OCI-LY1 (cell line): Measurements from ENCODE around the gene RNF217.

Experiments used
- H2AFZ ChIP-seq: fragments of 200-600 bp; sonication (generic), shearing (Covaris generic); 2 replicates; pipeline ENCODE4 v1.6.0; 2014; ENCODE audit warnings: antibody characterized with exemption, mild to moderate bottlenecking, low read length
- H3F3A ChIP-seq: fragments of 200-600 bp; sonication (generic), shearing (Covaris generic); 2 replicates; pipeline ENCODE4 v1.6.0; 2014; ENCODE audit warnings: mild to moderate bottlenecking, antibody characterized with exemption, low read length, moderate library complexity; ENCODE audit not compliant: insufficient read depth
- H3K27ac ChIP-seq: fragments of 200-600 bp; sonication (generic); 2 replicates; pipeline ENCODE4 v1.5.1; 2014; ENCODE audit warnings: low read length, mixed run types, mild to moderate bottlenecking, low read depth; ENCODE audit not compliant: poor library complexity, severe bottlenecking
- H3K27me3 ChIP-seq: fragments of 200-600 bp; sonication (generic); 2 replicates; pipeline ENCODE4 v1.6.0; 2014; ENCODE audit warnings: antibody characterized with exemption, mild to moderate bottlenecking, low read length, moderate library complexity; ENCODE audit not compliant: insufficient read depth
- H3K36me3 ChIP-seq: fragments of 200-600 bp; sonication (generic); 2 replicates; pipeline ENCODE4 v1.6.1; 2014; ENCODE audit warnings: mild to moderate bottlenecking, antibody characterized with exemption, low read length, moderate library complexity, mixed read lengths; ENCODE audit not compliant: insufficient read depth
- H3K4me1 ChIP-seq: fragments of 200-600 bp; sonication (generic); 2 replicates; pipeline ENCODE4 v1.5.1; 2014; ENCODE audit warnings: mild to moderate bottlenecking, low read length, moderate library complexity; ENCODE audit not compliant: insufficient read depth, severe bottlenecking
- H3K4me2 ChIP-seq: fragments of 200-600 bp; sonication (generic), shearing (Covaris generic); 2 replicates; pipeline ENCODE4 v1.6.1; 2014; ENCODE audit warnings: low read length
- H3K4me3 ChIP-seq: fragments of 200-600 bp; sonication (generic); 2 replicates; pipeline ENCODE4 v1.5.1; 2014; ENCODE audit warnings: low read length, low read depth, mild to moderate bottlenecking, mixed read lengths; ENCODE audit not compliant: poor library complexity, severe bottlenecking
- H3K79me2 ChIP-seq: fragments of 200-600 bp; shearing (Covaris generic); 2 replicates; pipeline ENCODE4 v1.6.1; 2016; ENCODE audit warnings: mixed run types, low read length, mixed read lengths; ENCODE audit not compliant: insufficient read depth
- H3K9ac ChIP-seq: fragments of 200-600 bp; sonication (generic), shearing (Covaris generic); 2 replicates; pipeline ENCODE4 v1.6.1; 2014; ENCODE audit warnings: mild to moderate bottlenecking, low read length, mixed read lengths
- H3K9me2 ChIP-seq: fragments of 200-600 bp; sonication (generic), shearing (Covaris generic); 2 replicates; pipeline ENCODE4 v1.6.1; 2014; ENCODE audit warnings: low read depth, mild to moderate bottlenecking, low read length, mixed read lengths
- H3K9me3 ChIP-seq: fragments of 200-600 bp; shearing (Covaris generic); 2 replicates; pipeline ENCODE4 v1.6.1; 2014; ENCODE audit warnings: low read length, mixed read lengths
- H4K20me1 ChIP-seq: fragments of 200-600 bp; sonication (generic), shearing (Covaris generic); 2 replicates; pipeline ENCODE4 v1.6.0; 2016; ENCODE audit warnings: mild to moderate bottlenecking, low read length; ENCODE audit not compliant: insufficient read depth
- CTCF ChIP-seq: fragments of 200-600 bp; sonication (generic), shearing (Covaris generic); IDR thresholded peaks from 2 replicates; pipeline ENCODE4 v1.5.1; 2017; ENCODE audit warnings: mild to moderate bottlenecking, antibody characterized with exemption, low read length, moderate library complexity, mixed read lengths
- EZH2 ChIP-seq: fragments of 200-600 bp; sonication (generic), shearing (Covaris generic); IDR thresholded peaks from 2 replicates; pipeline ENCODE4 v1.8.0; 2017; ENCODE audit warnings: borderline replicate concordance, mixed run types, mild to moderate bottlenecking, antibody characterized with exemption, low read length, moderate library complexity, mixed read lengths

RNF217 gene

GRCh38 chr6:124943658-124944057, 18.6 kb upstream of the RNF217 start:
- Histone ChIP-seq H3K36me3 (no peaks in the 10 kb centered on the region), H3K9ac (no peak overlapping the region), H3K9me2 (no peaks in the 10 kb centered on the region), H3K9me3 (no peaks in the 10 kb centered on the region), H3K79me2 (no peaks in the 10 kb centered on the region), H3K4me1 (no peaks in the 10 kb centered on the region), H4K20me1 (no peaks in the 10 kb centered on the region), H3K27ac (no peak overlapping the region), H3K4me3 (no peak overlapping the region), H2AFZ (no peak overlapping the region), H3K4me2 (no peak overlapping the region), H3K27me3 (no peaks in the 10 kb centered on the region), H3F3A (no peaks in the 10 kb centered on the region)
- TF ChIP-seq EZH2 (no peak), CTCF (no peak)

DNA sequence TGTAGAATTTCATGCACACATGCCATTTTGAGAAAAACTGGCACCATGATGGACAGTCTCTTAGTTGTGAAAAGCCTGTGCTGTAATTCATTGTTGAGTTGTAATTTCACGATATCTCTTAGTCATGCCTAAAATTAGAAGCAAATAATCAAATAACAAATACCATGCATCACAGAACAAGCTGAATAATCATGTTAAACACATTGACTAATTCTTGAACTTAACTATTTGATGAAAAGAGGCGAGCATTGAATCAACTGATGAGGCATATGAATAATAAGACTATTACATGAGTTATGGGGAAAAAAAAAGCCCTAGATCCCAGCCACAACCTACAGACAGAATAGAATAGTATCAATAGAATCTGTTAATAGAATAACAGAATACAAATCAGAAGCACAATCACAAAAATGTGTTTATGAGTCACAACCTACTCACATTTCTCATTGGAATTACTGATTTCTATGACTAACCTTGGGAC, 14.2 kb upstream of the RNF217 start:
- Histone ChIP-seq H3K9ac (no peak overlapping the region), H3K9me2 (no peaks in the 10 kb centered on the region), H3K4me1 (no peaks in the 10 kb centered on the region), H3F3A (no peaks in the 10 kb centered on the region), H3K27ac (no peak overlapping the region), H3K4me2 (no peak overlapping the region), H3K9me3 (no peaks in the 10 kb centered on the region), H3K4me3 (no peak overlapping the region), H2AFZ (no peak overlapping the region), H3K36me3 (no peaks in the 10 kb centered on the region), H3K27me3 (no peaks in the 10 kb centered on the region), H3K79me2 (no peaks in the 10 kb centered on the region), H4K20me1 (no peaks in the 10 kb centered on the region)
- TF ChIP-seq EZH2 = no peak
- TF ChIP-seq CTCF = no peak

DNA sequence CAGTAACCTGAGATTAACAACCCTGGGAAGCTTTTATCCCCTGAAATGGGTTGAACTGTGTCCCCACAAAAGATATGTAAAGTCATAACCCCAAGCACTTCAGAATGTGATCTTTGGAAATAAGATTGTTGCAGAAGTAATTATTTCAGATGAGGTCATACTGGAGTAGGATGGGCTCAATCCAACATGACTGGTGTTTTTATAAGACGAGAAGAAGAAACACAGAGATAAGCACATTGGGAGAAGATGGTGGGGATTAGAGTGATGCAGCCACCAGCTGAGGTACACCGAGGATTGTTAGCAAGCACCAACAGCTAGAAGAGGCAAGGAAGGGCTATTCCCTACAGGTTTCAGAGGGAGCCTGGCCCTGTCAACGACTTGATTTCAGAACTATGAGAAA, 12.5 kb upstream of the RNF217 start:
- Histone ChIP-seq H3K9ac (no peak overlapping the region), H3K9me3 (no peaks in the 10 kb centered on the region), H3K9me2 (no peaks in the 10 kb centered on the region), H3K79me2 (no peaks in the 10 kb centered on the region), H3K27me3 (no peaks in the 10 kb centered on the region), H3K27ac (no peak overlapping the region), H3F3A (no peaks in the 10 kb centered on the region), H3K36me3 (no peaks in the 10 kb centered on the region), H3K4me3 (no peak overlapping the region), H4K20me1 (no peaks in the 10 kb centered on the region), H3K4me1 (no peaks in the 10 kb centered on the region), H2AFZ (no peak overlapping the region), H3K4me2 (no peak overlapping the region)
- TF ChIP-seq EZH2 (no peak), CTCF (no peak)
